Hepatocyte (in vitro differentiated cells): Measurements from ENCODE around the gene FRMD6. TPM values are rescaled to one million over a fixed set of nuclear protein-coding genes. Genes with fewer than 3 reads are reported as not detected.

ENCODE experiments used
- DNase-seq: peaks from one replicate; pipeline ENCODE4 v3.0.0-alpha.2; 2016; ENCODE audit warnings: low spot score
- H2AFZ ChIP-seq: fragments of 200-600 bp; sonication (generic); 2 replicates; pipeline ENCODE4 v1.6.0; 2016; ENCODE audit warnings: antibody characterized with exemption, mild to moderate bottlenecking
- H3K27ac ChIP-seq: fragments of 200-600 bp; sonication (generic); 2 replicates; pipeline ENCODE4 v1.5.1; 2016; ENCODE audit warnings: mild to moderate bottlenecking
- H3K27me3 ChIP-seq: fragments of 200-600 bp; sonication (generic); 2 replicates; pipeline ENCODE4 v1.6.1; 2016
- H3K36me3 ChIP-seq: fragments of 200-600 bp; sonication (generic); replicated peaks from 2 replicates; pipeline ENCODE4 v1.5.1; 2016; ENCODE audit warnings: low read depth; ENCODE audit not compliant: insufficient read depth
- H3K4me1 ChIP-seq: fragments of 200-600 bp; sonication (generic); 2 replicates; pipeline ENCODE4 v1.5.1; 2016; ENCODE audit warnings: mild to moderate bottlenecking, moderate library complexity; ENCODE audit not compliant: insufficient read depth
- H3K4me2 ChIP-seq: fragments of 200-600 bp; sonication (generic); 2 replicates; pipeline ENCODE4 v1.6.0; 2016
- H3K4me3 ChIP-seq: fragments of 200-600 bp; sonication (generic); 2 replicates; pipeline ENCODE4 v1.5.1; 2016; ENCODE audit warnings: mild to moderate bottlenecking
- H3K79me2 ChIP-seq: fragments of 200-600 bp; sonication (generic); 2 replicates; pipeline ENCODE4 v1.6.0; 2017; ENCODE audit warnings: mild to moderate bottlenecking
- H3K9me2 ChIP-seq: fragments of 200-600 bp; sonication (generic); replicated peaks from 2 replicates; pipeline ENCODE4 v1.6.0; 2017; ENCODE audit warnings: mild to moderate bottlenecking; ENCODE audit not compliant: insufficient read depth
- H3K9me3 ChIP-seq: fragments of 200-600 bp; sonication (generic); 2 replicates; pipeline ENCODE4 v1.5.1; 2016; ENCODE audit warnings: low read depth, mild to moderate bottlenecking
- H4K20me1 ChIP-seq: fragments of 200-600 bp; sonication (generic); 2 replicates; pipeline ENCODE4 v1.6.0; 2016; ENCODE audit warnings: mild to moderate bottlenecking; ENCODE audit not compliant: insufficient read depth, poor library complexity, severe bottlenecking
- CTCF ChIP-seq: fragments of 200-600 bp; sonication (generic); IDR thresholded peaks from 2 replicates; pipeline ENCODE4 v1.5.1; 2016; ENCODE audit warnings: antibody characterized with exemption, mild to moderate bottlenecking; ENCODE audit not compliant: poor library complexity
- EZH2 ChIP-seq: fragments of 200-600 bp; sonication (generic); IDR thresholded peaks from 2 replicates; pipeline ENCODE4 v1.6.1; 2016; ENCODE audit warnings: antibody characterized with exemption, mild to moderate bottlenecking, borderline replicate concordance
- EZH2phosphoT487 ChIP-seq: fragments of 200-600 bp; sonication (generic); IDR thresholded peaks from one replicate; pipeline ENCODE4 v1.6.1; 2018; ENCODE audit warnings: antibody characterized with exemption, mild to moderate bottlenecking, low read depth, moderate library complexity; ENCODE audit not compliant: unreplicated experiment, severe bottlenecking
- WGBS: methylation state at CpG from one replicate; pipeline ENCODE4 v1.1.6; 2016; ENCODE audit warnings: low lambda C conversion rate; ENCODE audit errors: missing lambda C conversion rate; 5-methylcytosine and 5-hydroxymethylcytosine counted together
- polyA plus RNA-seq: library from polyadenylated mRNA; unstranded; fragments of >200 nt; fragmentation: Nextera tagmentation; extraction: Ambion mirVana; gene quantifications from 2 replicates; pipeline ENCODE4 v1.2.1, GENCODE V29; 2016
- total RNA-seq: library from RNA; depleted of rRNA; stranded (reverse); fragments of >200 nt; gene quantifications from 2 replicates; pipeline ENCODE4 v1.2.3, GENCODE V29; 2014

Gene FRMD6
- total and polyA plus RNA-seq, 2 experiments from 2014 or later: 18.9 to 64.4 TPM

- 48% methylated on average over 7 of the region's 7 CpGs for WGBS
- peaks cover 3% of the 10 kb centered on the region for H3K4me1 ChIP-seq
- no peak overlapping the region for H3K4me2 ChIP-seq
- TF ChIP-seq EZH2phosphoT487: no peak
- no peak for TF ChIP-seq CTCF
- TF ChIP-seq EZH2: no peak
- no peaks in the 10 kb centered on the region for H3K36me3 ChIP-seq
- no peaks in the 10 kb centered on the region for H4K20me1 ChIP-seq
- H3K9me3 ChIP-seq: no peaks in the 10 kb centered on the region
- H3K9me2 ChIP-seq: no peaks in the 10 kb centered on the region
- no peaks in the 10 kb centered on the region for H3K27me3 ChIP-seq
- no peak overlapping the region for H2AFZ ChIP-seq
- DNase-seq: peak; percentile 34
- H3K79me2 ChIP-seq: no peaks in the 10 kb centered on the region
- no peak overlapping the region for H3K4me3 ChIP-seq
- no peak overlapping the region for H3K27ac ChIP-seq
Observed at GRCh38 chr14:51638071-51638944, 13.4 kb upstream of the FRMD6 start.

- TF ChIP-seq EZH2phosphoT487 (no peak), CTCF (no peak), EZH2 (no peak)
- Histone ChIP-seq H3K4me3 (no peak overlapping the region), H3K79me2 (no peaks in the 10 kb centered on the region), H3K9me2 (no peaks in the 10 kb centered on the region), H3K4me2 (no peak overlapping the region), H3K9me3 (no peaks in the 10 kb centered on the region), H3K27ac (no peak overlapping the region), H2AFZ (no peak overlapping the region), H4K20me1 (no peaks in the 10 kb centered on the region), H3K4me1 (peaks cover 3% of the 10 kb centered on the region), H3K27me3 (no peaks in the 10 kb centered on the region), H3K36me3 (no peaks in the 10 kb centered on the region)
- no peak for DNase-seq
- WGBS: 63% methylated on average over 5 of the region's 5 CpGs
Observed at GRCh38 chr14:51639668-51640316, 11.9 kb upstream of the FRMD6 start.

GRCh38 chr14:51643140-51643539 lies 8.6 kb upstream of the FRMD6 start:
- TF ChIP-seq CTCF (no peak), EZH2 (no peak), EZH2phosphoT487 (no peak)
- Histone ChIP-seq H3K79me2 (peaks cover 4% of the 10 kb centered on the region), H3K9me2 (no peaks in the 10 kb centered on the region), H3K9me3 (no peaks in the 10 kb centered on the region), H3K27ac (no peak overlapping the region), H3K27me3 (no peaks in the 10 kb centered on the region), H3K4me1 (peaks cover 3% of the 10 kb centered on the region), H3K4me3 (no peak overlapping the region), H4K20me1 (no peaks in the 10 kb centered on the region), H2AFZ (no peak overlapping the region), H3K4me2 (no peak overlapping the region), H3K36me3 (no peaks in the 10 kb centered on the region)
- no peak for DNase-seq
- 82% methylated on average over 3 of the region's 3 CpGs for WGBS
